ENCODE results near the gene SLC2A9.
"Not testable (repeated sequence)": the region's sequence is repeated elsewhere in the genome, so short reads cannot be mapped to it uniquely, and the experiment has no call there.

Gene SLC2A9

DNA sequence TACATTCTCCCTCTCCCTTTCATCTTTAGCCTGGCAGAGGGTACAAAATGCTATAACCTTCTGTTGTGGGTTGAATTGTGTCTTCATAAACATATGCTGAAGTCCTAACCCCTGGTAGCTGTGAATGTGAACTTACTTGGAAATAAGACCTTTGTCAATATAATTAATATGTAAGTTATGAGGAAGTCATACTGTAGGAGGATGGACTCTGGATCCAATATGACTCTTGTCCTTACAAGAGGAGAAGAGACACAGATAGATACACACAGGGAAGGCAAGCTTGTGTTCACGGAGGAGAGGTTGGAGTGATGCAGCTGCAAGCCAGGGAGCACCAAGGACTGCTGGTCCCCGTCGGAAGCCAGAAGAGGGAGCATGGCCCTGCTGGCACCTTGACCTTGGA lies 94.7 kb downstream of the SLC2A9 start:
- no peak for DNase-seq (ENCODE audit: low spot score)

DNA sequence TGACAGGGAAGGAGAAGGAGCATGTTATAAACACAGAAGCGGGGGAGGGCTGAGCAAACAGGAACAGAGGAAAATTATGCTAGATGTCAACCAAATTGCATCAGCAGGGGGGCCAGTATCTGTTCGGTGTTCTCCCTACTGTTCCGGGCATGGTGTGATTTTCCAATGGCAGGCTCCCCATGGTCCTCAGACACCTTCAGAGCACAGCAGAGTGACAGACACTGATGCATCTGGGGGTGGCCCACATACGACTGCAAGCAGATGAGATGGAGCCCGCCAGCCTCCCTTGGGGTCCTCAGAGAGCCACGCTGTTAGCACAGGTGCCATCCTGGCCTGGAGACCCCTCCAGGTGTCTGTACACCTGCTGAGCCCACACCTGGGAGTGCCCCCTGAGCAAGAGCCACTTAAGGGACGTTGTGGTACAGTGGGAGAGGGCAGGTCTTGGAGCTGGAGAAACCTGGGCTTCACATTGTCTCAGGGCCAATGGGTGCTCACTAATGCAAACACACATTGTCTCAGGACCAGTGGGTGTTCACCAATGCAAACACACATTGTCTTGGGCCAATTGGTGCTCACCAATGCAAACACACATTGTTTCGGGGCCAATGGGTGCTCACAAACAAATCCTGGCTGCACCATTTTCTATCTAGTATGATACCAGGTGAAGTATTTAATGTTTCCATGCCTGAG lies 95.4 kb downstream of the SLC2A9 start:
- no peak for DNase-seq (ENCODE audit: low spot score)

DNA sequence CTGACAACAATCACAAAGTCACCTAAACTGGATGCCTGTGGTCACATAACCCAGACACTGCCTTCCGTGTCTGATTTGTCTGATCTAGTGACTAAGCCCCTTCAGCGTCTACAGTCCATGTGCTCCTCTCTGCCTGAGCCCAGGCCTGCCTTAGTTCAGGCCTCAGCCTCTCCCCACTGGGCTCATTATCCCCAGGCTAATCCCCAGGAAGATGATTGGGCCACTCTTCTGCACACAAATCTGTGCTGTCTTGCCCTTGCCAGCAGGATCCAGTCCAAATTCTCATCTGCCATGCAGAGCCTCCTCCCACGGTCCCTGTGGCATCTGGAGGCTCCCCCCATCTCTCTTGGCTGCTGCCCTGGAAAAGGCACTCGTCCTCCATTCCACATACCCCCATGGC lies 96.5 kb downstream of the SLC2A9 start:
- no peak for DNase-seq (ENCODE audit: low spot score)

DNA sequence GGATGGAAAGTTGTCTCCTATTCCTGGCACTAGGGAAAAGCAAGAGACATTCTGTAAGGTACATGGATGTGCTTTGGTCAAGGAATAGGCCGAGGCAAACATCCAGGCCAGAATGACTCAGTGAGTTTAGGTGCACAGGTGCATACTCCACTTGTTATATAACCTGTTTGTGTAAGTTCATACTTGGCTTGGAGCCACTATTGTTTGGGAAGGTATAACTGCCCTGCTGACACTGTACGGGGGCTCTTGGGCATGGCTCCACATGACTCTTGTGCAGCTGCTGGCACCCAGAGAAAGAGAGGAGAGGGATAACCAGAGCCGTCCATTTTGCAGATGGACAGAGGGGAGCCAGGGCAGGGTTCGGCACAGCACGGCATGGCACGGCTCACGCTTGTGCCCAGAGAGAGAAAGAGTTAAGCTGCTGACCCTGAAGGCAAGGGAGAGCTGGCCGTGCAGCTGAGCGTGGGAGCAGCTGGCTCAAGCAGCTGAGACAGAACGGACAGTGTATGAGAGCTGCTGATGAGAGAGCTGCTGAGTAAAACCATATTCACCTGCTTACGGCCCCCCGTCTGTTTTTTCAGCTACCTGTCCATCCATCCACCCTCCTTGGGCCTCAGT lies 98.0 kb downstream of the SLC2A9 start:
- no peak for DNase-seq (ENCODE audit: low spot score)

DNA sequence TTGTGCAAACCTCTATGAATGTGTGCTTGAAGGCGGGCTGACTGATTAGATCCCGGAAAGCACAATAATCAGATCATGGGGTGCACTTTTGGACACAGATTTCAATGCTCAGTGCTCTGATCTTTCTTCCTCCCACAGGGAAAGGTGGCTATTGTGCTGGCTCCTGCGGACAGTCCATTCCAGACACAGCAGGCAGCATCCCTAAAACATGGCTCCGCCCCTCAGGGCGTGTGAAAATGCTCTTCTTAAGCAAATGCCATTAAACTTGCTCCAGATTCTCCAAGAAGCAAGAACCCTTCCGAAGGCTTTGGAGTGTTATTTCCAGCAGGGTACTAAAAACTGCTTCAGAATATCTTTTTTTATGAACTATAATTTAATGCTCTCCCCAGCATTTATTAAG lies 100.0 kb downstream of the SLC2A9 start:
- DNase-seq (ENCODE audit: low spot score) = no peak

DNA sequence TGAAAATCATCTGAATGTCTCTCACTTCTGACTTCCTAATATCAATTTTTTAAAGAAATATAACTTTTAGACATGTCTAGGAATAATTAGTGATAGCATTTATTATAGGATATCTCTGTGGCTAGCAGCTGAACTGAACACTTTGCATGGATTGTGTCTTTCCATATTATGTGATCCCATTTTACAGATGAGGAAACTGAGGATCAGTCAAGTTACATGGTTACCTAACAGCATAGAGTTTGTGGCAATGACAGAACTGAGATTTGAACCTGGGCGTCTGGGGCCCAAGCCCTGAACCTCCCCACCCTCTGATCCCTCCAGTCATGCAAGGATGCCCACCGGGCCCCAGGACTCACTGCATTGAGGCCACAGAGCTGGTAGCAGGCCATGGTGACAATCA lies 101.3 kb downstream of the SLC2A9 start:
- no peak for DNase-seq (ENCODE audit: low spot score)

DNA sequence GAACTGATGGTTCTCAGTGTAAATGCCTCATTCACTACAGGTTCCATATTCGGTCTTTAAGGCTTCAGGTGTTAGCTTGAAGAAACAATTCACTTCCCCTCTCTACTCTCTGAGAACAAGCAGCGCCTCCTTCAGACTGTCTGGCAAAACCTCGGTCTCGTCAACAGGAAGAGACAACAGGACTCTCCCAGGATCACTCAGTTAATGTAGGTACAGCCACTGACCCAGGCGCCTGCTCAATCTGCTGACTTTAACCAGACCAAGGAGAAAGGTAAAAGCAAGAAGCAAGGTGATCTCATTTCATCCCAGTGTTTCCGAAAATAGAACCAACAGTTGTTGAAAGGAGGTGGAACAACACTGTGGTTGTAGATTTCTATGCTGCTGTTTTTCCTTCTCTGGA lies 102.2 kb downstream of the SLC2A9 start:
- DNase-seq (ENCODE audit: low spot score) = no peak

DNA sequence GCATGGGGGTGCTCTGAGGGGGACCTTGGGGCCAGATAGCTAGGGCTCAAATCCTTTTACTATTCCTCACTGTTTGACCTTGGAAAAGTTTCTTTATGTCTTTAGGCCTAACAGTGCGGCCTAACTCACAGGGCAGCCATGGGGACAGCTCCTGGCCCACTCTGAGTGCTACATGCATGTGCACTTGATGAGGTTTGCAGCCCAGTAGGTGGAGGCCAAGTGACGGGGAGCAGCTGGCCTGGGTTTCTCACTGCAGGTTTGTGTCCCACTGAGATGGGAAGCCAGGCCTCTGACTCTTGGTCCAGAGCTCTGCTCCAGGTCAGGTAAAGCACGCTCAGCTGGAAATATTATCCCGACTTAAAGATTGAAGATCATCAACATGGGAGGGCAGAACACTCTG lies 102.8 kb downstream of the SLC2A9 start:
- no peak for DNase-seq (ENCODE audit: low spot score)

DNA sequence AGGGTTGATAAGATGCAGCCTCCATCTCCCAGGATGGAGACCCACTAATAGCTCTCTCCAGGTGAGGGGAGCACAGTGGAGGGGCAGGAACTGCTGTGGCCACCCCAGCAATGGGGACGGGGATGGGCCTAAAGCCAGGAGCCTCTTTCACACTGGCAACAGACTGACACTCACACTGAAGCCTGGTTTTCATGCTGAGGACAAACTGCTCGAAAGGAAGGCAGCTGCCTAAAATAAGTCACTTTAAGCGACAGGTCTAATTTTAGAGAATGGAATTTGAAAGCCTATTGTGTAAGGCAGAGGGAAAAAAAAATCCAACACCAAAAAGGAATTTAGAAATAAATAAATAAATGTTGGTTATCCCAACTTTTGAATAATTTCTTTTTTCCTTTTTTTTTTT lies 104.4 kb downstream of the SLC2A9 start:
- no peak for DNase-seq (ENCODE audit: low spot score)

DNA sequence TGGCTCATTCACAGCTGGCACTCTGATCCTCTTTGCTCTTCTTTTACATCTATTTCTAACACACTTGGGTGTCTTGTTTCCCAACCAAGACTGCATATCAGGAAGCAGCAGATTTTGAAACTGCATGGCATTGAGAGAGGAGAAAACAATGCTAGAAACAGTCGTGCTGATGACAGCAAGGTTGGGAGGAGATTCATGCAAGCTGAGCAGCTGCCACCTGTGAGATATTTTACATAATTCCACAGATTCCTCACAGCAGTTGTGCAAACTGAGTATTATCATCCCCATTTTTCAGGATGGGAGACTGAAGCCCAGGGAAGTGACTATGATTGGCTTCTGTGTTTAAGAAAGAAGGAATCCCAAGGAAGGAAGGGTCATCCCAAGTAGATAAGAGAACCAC lies 105.0 kb downstream of the SLC2A9 start:
- no peak for DNase-seq (ENCODE audit: low spot score)

DNA sequence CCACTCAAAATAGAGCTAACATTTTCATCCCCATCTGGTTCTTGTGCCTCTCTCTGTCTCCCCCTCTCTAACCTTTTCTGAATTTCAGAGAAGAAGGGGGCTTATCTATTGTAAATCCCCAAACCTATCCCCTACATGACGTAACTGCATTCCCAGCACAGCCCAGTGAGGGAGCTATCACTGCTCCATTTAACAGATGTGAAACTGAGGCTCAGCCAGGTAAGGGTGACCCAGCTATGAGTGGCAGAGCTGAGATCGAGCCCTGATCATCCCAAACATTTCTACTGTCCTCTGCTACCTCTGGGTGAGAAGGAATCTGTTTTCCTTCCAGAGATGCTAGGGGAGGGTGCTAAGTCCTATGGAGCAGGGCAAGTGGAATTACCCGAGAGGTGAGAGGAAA lies 107.5 kb downstream of the SLC2A9 start:
- DNase-seq (ENCODE audit: low spot score) = no peak

DNA sequence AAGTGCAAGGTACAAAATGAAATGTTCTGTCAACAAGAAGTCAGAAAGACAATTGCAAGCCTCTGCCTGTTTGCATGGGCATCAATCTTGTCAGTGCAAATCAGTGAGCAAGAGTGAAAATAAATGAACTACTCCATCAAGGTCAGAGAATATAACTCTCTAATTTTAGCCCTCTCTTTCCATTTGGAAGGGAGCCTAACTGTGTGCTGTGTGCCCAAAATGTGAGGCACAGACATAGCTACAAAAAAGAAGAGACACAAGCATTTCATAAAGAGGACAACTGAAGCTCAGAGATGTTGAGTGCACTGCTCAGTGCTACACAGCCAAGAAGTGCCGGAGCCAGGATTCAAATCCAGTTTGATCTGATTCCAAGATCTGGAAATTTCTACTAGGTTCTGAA lies 114.3 kb downstream of the SLC2A9 start:
- no peak for DNase-seq (ENCODE audit: low spot score)

DNA sequence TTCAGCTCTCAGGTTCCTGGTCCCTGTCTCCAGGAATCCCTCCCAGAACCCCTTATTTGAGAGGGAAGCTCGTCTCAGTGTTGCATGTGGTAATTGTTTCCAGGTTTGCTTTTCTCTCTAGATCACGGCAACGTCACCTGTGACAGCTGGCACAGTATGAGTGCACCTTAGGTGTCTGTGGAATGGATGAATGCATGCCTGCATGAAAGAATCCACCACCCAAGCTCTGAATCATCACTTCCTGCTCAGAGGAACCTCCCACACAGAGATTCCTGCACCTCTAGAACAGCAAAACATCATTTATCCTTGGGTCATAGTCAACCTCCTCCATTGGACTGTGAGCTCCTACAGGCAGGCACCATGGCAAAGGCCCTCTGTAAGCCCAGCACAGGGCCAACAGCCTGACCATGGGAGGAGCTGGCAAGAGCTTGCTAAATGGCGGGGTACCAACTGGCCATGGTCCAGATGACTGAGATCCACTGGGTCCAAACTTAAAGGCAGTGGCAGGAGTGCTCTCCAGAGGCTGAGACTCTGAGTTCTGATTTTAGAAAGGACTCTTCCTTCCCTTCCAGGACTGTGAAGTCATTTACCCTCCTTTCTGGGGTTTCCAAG lies 116.2 kb downstream of the SLC2A9 start:
- DNase-seq (ENCODE audit: low spot score) = no peak

DNA sequence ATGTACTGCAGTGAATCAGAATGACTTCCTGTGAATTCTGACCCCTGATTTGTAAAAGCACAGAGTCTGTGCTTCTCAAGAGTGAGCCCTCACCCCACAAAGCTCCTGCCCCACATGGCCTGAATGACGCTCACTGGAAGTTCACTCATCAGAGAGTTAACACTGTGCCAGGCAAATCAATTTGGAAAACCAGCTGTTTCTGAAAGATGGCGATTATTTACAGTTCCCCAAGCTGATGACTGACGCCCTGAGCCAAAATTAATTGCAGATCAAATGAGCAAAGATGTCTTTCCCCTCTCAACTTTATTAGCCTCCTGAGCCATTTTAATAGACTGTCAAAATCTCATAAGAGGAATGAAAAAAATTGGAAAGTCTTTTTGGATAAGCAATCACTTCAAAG lies 118.0 kb downstream of the SLC2A9 start:
- no peak for DNase-seq (ENCODE audit: low spot score)

DNA sequence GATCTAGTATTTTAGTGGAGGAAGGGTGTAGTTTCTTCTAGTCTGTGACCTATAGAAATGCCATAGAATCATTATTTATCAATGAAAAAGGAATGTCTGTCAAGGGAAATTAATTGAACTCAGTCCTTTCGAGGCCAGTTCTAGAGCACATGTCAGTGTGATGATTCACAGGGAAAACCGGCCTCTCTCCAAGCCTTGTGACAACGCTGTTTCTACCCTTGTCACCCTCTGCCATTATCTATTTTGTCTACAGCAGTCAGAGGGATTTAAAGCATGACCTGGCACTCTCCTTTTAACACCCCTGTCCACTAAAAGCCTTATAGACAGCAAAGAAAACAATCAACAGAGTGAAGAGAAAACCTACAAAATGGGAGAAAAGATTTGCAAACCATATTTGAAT lies 120.0 kb downstream of the SLC2A9 start:
- no peak for DNase-seq (ENCODE audit: low spot score)

DNA sequence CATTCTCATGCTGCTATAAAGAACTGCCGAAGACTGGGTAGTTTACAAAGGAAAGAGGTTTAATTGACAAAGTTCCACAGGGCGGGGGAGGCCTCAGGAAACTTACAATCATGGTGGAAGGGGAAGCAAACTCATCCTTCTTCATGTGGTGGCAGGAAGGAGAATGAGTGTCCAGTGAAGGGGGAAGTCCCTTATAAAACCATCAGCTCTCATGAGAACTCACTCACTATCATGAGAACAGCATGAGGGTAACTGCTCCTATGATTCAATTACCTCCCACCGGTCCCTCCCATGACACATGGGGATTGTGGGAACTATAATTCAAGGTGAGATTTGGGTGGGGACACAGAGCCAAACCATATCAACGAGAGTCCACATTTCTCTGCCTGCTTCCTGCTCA lies 120.7 kb downstream of the SLC2A9 start:
- not testable (repeated sequence) for DNase-seq (ENCODE audit: low spot score)

DNA sequence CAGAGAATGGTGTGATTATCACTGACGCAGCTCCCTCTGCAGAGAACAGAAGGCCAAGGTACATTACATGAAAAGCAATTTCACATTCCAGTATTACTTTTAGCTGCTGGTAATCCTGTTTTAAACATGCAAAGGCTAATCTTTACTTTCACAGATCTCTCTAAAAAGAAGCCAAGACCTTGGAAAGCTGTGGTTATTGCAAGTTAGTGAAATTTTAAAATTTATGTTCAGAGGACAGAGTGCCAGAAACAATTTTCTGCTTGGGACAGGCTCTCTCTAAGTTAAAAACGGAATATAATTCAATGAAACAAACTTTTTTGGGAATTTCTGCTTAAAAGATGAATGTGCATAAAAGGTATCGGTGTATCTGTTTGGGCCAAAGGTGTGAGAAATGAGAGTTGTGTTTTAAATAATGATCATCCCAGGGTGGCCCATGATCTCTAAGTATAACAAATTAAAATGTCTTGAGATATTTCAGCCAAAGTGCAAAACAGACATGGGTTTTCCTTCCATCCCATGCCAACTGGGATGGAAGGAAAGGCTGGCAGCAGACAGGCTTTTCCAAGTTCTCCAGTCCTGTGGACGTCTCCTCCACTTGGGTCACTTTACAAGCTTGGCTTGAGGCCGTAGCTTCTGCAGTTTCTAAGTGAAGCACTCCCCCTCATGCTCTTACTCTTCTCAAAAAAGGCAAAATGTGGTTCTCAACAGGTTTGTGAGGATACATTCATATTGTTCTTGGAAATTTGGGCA lies 121.8 kb downstream of the SLC2A9 start:
- DNase-seq (ENCODE audit: low spot score) = no peak

DNA sequence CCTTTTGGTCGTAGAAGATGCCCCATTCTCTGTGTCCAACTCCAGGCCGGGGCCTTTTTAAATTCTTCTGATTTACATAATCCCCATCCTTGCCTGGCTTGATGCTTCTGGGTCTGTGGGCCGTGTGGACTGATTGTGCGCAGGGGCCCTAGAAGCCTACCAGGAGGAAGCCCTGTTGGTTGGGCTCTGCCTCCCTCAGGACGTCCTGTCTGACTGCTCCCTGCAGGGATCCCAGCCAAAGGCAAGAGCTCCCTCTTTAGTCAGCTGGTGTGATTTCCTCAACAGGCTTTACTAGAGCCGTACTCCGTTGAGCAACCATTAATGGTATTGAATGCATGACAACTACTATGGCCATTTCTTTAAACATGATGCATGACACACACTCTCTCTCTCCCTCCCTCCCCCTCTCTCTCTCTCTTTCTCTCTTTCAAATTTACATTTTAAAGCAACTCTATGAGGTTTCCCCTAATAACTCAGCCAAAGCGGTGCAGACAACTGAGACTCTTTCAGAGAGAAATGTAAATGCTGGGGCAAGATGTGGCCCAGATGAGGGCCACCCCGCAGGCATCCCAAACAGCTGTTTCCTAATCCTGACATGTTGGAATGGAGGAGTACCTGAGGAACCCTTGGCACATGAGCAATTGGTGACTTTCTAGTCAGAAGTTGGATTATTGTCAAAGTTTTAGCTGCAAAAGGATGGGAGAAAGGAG lies 122.5 kb downstream of the SLC2A9 start:
- DNase-seq (ENCODE audit: low spot score) = peak; percentile 31

DNA sequence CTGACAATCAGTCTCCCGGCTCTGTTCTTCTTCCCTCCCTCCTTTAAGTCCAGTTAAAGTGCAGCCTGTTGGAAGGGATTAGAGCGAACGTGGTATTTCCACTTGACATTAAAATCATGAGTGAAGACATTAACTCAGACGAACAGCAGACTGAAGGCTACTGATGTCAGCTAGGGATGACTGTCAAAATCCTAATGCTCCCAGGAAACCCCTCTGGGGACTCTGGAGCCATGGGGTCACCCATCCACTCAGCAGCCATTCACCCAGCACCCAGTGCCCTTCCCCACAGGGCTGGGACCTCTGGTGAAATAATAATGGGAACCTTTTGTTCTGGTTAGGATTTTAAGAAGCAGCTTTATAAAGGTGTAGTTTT lies 126.0 kb downstream of the SLC2A9 start:
- no peak for DNase-seq (ENCODE audit: low spot score)

DNA sequence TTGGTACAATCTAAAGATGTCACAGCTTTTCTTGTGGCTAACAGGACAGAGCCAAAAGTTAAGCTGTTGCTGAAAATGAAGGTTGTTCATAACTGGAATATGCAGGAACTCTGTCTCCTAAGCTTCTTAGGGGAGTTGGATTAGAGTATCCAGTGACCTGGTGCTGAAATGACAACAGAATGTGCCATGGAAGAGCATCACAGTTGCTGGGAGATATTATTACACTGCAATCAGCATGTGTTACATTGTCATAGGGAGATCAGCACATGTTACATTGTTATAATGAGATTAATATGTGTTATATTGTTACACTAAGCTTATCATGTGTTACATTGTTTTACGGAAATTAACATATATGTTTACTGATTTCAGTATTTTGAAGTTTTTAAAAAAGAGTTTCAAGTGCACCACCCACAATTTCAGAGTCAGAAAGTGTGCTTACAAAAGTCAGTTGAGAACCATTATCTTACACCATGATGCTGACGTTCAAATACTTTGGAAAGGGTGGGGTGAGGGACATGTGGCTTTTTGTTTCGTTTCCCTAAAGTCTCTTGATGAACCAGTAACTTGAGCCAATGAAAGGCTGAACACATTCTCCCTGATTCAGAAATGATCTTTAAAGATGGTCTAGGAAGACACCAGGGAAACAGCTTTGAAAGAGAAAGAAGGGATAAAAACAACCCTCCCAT lies 126.5 kb downstream of the SLC2A9 start:
- no peak for DNase-seq (ENCODE audit: low spot score)

DNA sequence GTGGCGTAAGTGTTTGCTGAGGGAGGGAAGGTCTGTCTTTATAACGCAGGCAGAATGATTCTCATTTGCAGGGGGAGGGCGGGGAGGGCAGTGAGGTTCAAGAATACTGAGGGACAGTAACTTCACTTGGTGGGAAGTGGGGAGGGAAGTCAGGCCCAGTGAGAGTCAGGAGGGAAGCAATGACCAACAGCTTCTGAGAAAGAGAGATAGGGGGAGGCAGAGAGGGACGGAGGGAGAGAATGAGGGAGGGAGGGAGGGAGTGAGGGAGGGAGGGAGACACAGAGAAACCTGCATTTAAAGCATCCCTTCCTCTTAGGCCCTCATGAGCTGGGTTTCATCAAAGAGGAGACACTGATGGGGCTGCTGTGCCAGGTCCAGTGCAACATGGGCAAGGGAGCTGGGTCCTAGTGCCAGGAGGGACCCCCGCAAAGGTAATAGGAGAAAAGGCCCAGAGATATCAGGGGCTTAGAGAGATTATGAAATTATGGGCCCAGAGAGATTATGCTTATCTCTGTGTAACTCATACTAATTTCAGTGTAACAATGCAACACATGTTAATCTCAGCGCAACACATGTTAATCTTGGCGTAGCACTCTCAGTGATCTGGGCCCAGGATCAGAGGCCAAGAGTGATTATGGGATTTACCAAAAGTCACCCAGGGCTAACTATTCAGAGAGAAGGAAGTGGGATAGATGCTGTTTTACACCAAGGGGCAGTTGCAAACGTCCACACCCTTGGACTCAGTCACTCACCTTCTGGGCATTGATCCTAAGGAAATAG lies 127.8 kb downstream of the SLC2A9 start:
- no peak for DNase-seq (ENCODE audit: low spot score)

Measured in HuH-7.5 (cell line).